ENCODE data around the gene LCLAT1.

LCLAT1 gene

DNA sequence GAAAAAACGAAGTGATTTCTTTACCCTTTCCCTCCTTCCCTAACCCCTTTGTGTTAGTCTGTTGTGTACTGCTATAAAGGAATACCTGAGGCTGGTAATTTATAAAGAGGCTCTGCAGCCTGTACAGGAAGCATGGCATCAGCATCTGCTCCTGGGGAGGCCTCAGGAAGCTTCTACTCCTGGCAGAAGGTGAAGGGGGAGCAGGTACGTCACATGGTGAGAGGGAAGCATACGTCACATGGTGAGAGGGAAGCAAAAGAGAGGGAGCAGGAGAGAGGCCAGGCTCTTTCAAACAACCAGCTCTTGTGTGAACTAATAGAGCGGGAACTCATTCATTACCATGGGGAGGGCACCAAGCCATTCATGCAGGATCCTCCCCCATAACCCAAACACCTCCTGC, 234.0 kb downstream of the LCLAT1 start:
- no peak for DNase-seq (ENCODE audit: low spot score)
- TF ChIP-seq, protein P1, sequence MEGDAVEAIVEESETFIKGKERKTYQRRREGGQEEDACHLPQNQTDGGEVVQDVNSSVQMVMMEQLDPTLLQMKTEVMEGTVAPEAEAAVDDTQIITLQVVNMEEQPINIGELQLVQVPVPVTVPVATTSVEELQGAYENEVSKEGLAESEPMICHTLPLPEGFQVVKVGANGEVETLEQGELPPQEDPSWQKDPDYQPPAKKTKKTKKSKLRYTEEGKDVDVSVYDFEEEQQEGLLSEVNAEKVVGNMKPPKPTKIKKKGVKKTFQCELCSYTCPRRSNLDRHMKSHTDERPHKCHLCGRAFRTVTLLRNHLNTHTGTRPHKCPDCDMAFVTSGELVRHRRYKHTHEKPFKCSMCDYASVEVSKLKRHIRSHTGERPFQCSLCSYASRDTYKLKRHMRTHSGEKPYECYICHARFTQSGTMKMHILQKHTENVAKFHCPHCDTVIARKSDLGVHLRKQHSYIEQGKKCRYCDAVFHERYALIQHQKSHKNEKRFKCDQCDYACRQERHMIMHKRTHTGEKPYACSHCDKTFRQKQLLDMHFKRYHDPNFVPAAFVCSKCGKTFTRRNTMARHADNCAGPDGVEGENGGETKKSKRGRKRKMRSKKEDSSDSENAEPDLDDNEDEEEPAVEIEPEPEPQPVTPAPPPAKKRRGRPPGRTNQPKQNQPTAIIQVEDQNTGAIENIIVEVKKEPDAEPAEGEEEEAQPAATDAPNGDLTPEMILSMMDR (conservative IDR thresholded peaks at IDR 0.05; ENCODE audit: low read depth), result no peak
- POLR2A ChIA-PET (ENCODE audit: low non-redundant PET), result no interaction called here
- H3K27ac ChIP-seq, result no peak overlapping the region
- CTCF ChIA-PET, result interaction anchor here (0.5 to 0.7 kb wide), 2 partner anchors 117 to 279 kb away, joined by 3 read pairs; no protein-coding TSS in a partner anchor

DNA sequence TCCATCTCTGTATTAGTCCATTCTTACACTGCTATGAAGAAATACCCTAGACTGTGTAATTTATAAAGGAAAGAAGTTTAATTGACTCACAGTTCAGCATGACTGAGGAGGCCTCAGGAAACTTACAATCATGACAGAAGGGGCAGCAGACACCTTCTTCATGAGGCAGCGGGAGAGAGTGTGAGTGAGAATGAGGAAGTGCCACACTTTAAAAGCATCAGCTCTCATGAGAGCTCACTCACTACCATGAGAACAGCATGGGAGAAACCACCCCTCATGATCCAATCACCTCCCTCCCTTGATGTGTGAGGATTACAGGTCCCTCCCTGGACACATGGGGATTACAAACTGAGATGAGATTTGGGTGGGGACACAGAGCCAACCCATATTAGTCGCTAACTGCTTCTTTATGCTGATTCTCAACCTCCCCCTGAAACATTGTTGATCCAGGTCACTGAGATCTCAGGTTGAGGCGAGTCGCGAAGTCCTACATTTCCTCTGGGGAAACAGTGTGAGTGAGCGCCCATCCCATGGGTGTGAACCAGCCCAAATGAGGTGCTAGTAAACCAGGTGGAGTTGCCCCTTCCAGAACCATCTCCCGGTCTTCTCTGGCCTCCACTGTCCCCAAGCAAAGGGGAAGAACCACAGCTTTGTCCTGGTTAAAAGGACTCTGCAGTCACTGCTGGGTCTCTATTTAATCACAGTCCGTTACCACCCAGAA, 236.3 kb downstream of the LCLAT1 start:
- no peak for DNase-seq (ENCODE audit: low spot score)
- TF ChIP-seq, protein P1 (conservative IDR thresholded peaks at IDR 0.05; ENCODE audit: low read depth), result no peak
- no peak overlapping the region for H3K27ac ChIP-seq
- ChIA-PET POLR2A (ENCODE audit: low non-redundant PET) (no interaction called here), CTCF (no interaction called here)

DNA sequence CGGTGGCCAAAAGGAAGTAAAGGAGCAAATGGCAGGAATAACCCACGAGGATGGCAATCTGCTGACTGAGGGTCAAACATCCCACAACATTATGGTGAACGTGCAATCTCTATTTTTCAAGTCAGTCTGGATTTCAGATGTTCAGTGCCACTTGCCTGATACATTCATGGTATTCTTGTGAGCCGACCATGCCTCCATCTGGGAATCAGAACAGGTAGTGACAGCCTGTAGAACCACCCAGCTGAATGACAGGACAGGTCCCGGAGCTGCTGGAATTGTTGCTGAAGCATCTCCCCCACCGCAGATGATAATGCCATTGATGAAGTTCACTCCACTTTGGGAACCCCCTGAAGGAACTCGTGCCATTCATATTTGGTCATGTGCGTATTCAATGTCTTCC, 237.0 kb downstream of the LCLAT1 start:
- TF ChIP-seq, protein P1 (conservative IDR thresholded peaks at IDR 0.05; ENCODE audit: low read depth), result no peak
- DNase-seq (ENCODE audit: low spot score), result no peak
- no peak overlapping the region for H3K27ac ChIP-seq
- CTCF ChIA-PET, result no interaction called here
- POLR2A ChIA-PET (ENCODE audit: low non-redundant PET), result no interaction called here

DNA sequence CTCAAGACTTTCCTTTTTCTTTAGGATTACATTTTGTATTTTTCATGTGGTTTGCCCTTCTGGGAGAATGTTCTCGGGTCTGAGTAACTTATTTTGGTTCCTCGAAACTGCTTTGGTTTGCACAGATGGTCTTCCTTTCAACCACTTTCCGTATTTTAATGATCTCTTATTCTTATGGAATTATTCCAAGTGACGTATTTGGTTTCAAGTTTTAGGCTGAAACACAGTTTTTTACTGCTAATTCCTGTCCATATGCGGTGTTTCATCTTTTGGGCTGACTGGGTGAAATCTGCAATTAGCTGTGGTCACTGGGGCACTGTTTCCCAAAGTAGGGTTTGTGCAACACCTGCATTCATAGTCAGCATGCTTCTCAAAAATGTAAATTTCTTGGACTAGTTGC, 237.5 kb downstream of the LCLAT1 start:
- H3K27ac ChIP-seq, result no peak overlapping the region
- TF ChIP-seq, protein P1 (conservative IDR thresholded peaks at IDR 0.05; ENCODE audit: low read depth), result no peak
- POLR2A ChIA-PET (ENCODE audit: low non-redundant PET), result no interaction called here
- DNase-seq (ENCODE audit: low spot score), result no peak
- CTCF ChIA-PET, result no interaction called here

DNA sequence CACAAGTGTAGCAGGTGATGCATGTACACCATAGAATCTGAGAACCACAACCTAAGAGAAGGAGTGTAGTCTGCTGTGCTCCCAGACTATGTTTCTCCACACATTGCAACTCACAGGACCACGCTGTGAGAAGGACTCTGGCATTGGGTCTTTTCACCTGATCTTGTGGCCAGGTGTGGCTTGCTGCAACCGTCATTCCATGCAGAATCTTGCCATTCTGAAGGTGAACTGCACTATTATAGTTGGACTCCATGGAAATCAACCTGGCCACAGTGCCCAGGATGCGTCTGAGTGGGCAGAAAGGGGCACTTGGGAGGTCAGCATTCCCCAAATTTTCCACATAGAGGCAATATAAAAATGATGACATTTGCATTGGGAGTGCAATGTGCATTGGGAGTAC, 237.9 kb downstream of the LCLAT1 start:
- H3K27ac ChIP-seq, result no peak overlapping the region
- POLR2A ChIA-PET (ENCODE audit: low non-redundant PET), result no interaction called here
- DNase-seq (ENCODE audit: low spot score), result no peak
- TF ChIP-seq, protein P1 (conservative IDR thresholded peaks at IDR 0.05; ENCODE audit: low read depth), result no peak
- CTCF ChIA-PET, result no interaction called here

DNA sequence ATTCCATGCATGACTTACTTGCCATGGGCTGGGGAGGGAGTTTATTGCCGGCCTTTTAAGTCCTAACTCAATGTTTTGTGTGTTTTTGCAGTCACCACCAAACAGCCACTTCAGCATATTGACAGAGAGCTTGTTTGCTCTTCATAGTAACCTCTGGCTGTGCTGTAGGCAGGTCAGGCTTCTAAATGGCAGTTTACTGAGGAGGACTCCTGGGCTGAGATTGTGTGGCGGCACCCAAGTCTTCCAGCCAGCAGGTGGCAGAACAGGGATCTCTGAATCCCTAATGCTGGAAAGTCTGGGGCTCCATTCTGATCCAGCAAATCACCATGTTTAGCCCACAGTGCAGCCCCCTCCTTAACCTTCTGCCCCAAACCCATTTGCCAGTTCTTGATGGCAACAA, 239.0 kb downstream of the LCLAT1 start:
- TF ChIP-seq, protein P1 (conservative IDR thresholded peaks at IDR 0.05; ENCODE audit: low read depth), result no peak
- no peak for DNase-seq (ENCODE audit: low spot score)
- ChIA-PET POLR2A (ENCODE audit: low non-redundant PET) (no interaction called here), CTCF (interaction anchor here (0.6 to 1.0 kb wide), 2 partner anchors 10 to 419 kb away, joined by 3 to 4 read pairs; no protein-coding TSS in a partner anchor)
- no peak overlapping the region for H3K27ac ChIP-seq
